ENCODE data around the gene HSCB.
"Not testable (repeated sequence)": the region's sequence is repeated elsewhere in the genome, so short reads cannot be mapped to it uniquely, and the experiment has no call there.

The HSCB gene

DNA sequence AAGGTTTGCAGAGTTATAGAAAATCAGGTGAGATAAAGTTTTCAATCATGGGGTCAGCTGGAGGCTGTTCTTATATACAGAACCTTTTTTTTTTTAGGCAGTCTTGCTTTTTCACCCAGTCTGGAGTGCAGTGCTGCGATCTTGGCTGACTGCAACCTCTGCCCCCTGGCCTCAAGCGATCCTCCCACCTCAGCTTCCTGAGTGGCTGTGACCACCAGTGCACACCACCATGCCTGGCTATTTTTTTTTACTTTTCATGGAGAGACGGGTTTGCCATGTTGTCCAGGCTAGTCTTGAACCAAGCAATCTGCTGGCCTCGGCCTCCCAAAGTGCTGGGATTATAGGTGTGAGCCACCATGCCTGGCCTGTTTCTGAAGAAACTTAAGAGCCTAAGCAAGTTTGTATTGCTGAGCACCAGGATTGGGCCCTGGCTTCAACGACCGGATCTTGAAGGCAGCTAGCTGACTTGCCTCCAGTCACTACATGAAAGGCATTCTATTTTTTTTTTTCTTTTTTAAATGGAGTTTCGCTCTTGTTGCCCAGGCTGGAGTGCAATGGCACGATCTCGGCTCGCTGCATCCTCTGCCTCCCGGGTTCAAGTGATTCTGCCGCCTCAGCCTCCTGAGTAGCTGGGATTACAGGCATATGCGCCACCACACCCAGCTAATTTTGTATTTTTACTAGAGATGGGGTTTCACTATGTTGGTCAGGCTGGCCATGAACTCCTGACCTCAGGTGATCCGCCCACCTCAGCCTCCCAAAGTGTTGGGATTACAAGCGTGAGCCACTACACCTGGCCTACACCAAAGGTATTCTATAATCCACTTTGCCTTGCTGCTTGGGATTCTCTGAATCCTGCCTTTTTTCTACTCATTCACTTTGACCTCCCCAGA is 50.9 kb downstream of the HSCB start:
- DNase-seq, result no peak

- no peak for DNase-seq
Observed at GRCh38 chr22:28793976-28794584, 52.2 kb downstream of the HSCB start.

DNA sequence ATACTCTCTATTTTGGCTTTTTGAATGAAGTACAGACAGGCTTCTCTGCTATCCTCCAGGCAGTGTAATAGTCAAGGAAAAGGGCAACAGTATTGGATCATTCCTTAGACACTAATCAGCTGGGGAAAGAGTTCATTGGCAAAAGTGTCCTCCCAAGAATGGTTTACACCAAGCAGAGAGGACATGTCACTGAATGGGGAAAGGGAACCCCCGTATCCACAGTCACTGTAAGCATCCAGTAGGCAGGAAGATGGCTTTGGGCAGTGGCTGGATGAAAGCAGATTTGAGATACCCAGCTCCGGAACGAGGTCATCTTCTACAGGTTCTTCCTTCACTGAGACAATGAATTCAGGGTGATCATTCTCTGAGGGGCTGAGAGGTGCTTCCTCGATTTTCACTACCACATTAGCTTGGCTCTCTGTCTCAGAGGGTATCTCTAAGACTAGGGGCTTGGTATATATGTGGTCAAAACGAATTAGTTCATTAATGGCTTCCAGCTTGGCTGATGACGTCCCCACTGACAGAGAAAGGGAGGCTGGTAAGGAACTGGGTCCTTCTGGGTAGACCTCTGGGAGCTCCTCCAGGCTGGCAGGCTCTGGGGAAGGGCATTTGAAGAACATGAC is 53.3 kb downstream of the HSCB start:
- no peak for DNase-seq

DNA sequence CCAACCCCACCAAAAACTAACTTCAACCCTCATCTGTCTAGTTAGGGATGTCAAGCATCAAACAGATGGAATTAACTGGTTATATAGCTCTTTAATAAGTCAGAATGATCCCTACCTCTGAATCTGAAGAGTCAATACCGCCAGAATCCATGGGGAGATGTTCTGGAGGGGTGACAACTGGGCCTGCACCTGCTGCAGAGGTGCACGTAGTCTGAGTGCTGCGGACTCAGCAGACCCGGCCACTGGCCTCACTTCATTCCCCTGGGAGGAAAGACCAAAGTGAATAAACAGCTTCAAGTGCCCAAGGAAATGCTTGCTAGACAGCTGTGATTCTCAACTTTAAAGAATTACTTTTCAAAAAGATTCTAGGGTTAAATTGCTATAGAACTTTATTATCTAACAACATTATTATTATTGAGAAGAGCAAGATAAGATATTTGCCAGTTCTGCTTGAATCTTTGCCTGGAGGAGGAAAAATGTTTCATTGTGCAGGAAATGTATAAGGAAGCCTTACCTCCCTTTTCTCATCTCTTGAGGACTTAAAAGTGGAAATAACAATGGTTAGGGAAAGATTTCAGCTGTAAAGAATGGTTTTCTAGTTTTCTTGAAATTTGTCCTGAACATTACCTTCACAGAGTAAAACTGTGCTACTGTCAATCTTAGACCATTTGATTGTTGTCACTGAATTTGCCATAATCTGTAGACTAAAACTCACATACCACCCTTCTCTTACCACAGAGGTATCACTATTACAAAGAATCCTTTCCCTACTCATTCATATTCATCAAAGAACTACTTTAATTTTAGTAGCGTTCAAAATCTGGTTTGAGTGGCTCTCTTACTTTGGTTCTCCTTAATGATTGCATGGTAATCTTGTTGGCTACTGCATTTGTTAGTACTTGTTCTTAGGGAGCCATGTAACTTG is 54.4 kb downstream of the HSCB start:
- DNase-seq, result no peak

DNA sequence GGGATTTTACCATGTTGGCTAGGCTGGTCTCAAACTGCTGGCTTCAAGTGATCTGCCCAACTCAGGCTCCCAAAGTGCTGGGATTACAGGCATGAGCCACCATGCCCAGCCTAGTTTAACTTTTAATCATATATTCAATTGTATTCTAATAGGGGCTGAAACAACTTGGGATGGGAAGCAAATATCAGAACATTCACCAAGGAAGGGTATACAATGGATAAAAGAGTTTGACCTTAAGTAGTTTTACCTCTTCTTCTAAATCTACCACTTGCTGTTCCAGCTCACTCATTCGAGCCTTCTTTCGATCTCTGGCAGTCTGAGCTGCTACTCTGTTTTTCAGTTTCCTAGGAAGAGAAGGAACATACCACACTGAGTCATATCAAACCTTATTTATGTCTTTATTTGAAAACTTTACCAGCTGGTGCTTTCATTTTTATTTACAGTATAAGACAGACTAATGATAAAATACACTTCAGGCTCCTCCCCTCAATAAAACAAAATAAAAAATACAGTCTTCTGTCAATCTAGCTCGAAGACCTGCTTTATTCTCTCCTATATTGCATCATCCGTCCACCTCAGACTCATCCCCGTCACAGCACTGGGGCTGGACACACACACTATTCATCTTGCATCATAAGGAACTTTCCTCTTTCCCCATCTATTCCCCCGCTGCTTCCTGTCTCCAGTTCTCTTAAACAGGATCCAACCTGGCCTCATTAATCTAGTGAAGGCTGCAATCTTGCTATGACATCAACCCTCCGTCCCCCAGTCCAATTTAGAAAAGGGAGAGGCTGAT is 57.2 kb downstream of the HSCB start:
- DNase-seq, result peak; percentile 76 to 88

DNA sequence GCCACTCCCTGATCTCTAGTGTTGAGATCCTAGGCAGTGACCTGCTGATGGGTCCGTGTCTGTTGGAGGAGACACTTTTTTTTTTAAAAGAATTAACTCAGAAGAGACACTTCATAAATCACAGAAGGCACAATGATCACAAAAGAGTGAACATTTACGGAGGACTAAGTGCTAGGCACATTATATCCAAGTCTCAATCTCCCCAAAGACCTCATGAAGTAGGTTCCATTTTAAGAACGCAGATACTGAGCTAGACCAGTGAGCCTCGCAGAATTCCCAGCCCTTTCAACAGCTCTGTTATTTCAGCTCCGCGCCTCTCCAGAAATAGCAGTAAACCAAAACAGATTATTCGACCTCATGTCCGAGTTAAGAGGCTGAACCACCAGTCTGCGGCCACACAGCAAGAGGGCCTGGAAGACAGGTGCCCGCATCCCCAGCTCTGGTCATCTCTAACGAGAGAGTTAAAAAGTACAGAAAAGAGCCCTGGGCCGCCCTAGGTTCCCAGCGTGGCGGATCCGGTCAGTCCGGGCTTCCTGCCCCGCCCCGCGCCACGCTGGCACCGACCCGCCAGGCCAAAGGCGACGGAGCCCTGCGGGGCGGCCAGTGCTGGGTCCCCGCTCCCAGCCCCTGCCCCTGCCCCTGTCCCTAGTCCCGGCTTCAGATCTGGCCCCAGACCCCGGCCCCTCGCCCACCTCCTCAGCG is 57.9 kb downstream of the HSCB start:
- no peak for DNase-seq

GRCh38 chr22:28800308-28801041 is 58.6 kb downstream of the HSCB start, which contains the start of gene XBP1:
XBP1 (minus strand) TSS chr22:28800569.
- DNase-seq, result peak; percentile 82 to 87

DNA sequence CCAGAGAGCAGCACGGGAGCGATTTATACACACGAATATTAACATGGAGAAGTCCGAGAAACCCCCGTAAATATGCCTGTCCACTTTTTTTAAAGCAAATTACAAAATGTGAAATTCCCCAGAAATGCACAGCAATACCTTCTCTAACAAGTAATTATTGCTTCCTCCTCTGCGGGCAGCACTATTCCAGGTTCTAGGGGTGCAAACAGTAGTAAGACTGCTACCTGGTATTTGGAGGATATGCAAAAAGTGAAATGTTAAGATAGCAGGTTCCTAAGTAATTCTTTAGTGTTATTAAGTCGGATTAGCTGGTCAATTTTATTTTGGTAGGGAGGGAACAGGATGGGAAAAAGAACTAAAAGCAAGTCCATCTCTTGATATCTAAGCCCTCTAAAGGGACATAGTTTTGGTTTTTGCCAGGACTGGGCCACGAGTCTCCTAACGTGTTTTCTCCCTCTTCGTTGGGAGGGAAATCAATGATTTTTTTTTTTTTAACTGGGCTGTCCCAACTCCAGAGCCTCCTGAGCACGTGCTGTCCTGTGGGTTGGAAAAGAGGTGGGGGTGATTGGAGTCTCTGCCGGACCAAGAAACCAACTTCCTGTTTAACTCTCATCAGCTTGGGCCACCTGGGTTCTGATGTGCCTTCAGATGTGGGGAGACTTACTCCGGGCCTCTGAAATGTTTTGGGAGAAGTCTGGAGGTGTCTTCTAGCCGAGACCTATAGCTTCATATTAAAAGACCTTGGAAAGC is 60.2 kb downstream of the HSCB start:
- peak; percentile 61 to 69 for DNase-seq

DNA sequence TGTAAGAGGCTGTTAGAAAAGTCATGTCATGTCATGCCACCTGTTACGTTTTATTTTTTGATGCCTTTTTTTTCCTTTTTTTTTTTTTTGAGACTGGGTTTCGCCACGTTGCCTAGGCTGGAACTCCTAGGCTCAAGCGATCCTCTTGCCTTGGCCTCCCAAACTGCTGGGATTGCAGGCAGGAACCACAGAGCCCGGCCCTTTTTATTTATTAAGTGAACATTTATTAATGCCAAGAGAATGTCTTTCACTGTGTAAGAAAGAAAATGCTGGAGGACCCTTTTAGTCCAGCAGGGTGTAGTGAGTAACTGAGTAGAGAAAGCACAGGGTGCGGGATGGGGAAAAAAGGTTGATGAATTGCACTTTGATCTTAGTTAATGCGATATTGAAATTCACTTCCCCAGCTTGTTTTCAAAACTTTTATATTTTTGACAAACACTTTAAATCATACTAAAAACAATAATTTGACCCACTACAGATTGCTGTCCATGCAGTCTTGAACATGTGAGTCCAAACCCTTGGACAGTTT is 60.8 kb downstream of the HSCB start:
- DNase-seq, result peak; percentile 30 to 59

GRCh38 chr22:28805426-28805825 is 63.6 kb downstream of the HSCB start:
- not testable (repeated sequence) for DNase-seq

Measured in AML-193 (cell line).